Fibroblast of peridontal ligament (primary cell): ENCODE data around the gene PDE1C.

Source experiments
- DNase-seq: peaks from one replicate; pipeline ENCODE4 v3.0.0-alpha.2; 2010; ENCODE audit errors: extremely low read depth

PDE1C gene

GRCh38 chr7:32074787-32075585, 4.8 kb upstream of the PDE1C start:
- no peak for DNase-seq

- peak; percentile 19 for DNase-seq
Observed at GRCh38 chr7:32073533-32073932, 3.3 kb upstream of the PDE1C start.

DNA sequence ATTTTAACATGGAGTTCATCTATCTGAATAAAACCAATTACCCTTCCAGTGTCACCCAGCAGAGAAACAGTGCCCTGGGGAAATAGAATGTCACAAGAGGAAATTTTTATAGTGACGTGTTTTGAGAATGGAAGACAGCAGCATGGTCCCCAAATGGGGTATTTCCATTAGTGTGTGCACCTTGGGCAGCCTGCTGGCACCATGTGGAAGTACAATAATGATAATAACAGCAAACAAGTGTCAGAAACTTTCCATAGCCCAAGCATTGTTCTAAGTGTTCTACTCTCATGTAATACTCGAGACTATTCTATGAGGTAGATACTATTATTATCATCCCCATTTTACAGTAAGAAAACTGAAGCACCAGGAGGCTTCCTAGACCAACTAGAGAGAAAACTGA, 2.2 kb upstream of the PDE1C start:
- DNase-seq: no peak

DNA sequence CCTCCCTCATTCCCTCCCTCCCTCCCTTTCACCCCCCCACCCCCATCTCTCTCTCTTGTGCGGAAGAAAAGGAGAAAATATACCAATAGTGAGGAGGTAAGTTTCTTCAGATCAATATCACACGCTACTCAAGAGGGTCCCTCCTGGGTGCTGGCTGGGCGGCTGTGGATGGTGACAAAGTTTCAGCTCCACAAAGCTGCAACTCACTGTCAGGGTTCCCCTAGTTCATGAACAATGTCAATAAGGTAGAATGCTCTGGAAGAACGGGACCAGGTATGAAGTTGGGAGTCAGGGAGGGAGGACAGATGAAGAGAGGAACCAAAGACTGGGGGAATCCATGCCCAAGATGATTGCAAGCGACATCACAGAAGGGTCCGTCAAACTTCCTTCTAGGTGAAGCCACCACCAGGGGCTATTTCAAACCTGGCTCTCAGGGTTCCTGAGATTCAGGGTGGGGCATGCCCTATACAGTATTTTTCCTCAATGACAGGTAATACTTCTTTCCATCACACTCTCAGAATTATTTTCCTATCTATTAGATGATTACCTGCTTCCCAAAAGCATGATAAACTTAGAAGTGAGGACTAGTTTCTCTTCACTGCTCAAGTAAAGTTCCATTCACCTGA, 1.4 kb upstream of the PDE1C start:
- DNase-seq: no peak

DNA sequence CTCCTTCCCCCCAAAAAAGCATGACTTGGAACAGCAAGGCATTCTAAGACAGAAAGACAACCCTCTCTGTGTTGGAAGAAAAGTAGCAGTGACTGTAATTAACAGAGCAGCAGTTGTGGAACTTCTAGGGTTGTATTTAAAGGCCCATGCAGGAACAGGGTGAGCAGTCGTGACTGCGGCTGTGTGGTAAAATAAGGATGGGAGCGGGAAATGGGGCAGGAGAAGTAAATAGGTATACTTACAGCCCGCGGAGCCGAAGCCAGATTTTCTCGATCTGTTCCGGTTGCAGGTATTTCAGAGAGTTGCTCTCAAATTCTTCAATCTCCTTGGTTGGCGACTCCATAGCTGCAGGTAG, 179 bp downstream of the PDE1C start:
- no peak for DNase-seq

GRCh38 chr7:32069116-32069650, 1.0 kb downstream of the PDE1C start:
- DNase-seq: no peak

- DNase-seq: no peak
Observed at GRCh38 chr7:32068411-32069101, 1.7 kb downstream of the PDE1C start.

- DNase-seq: peak; percentile 26
Observed at GRCh38 chr7:32066441-32066840, 3.8 kb downstream of the PDE1C start.

- no peak for DNase-seq
Observed at GRCh38 chr7:32063614-32064013, 6.6 kb downstream of the PDE1C start.

GRCh38 chr7:32062150-32062549, 8.1 kb downstream of the PDE1C start:
- no peak for DNase-seq

DNA sequence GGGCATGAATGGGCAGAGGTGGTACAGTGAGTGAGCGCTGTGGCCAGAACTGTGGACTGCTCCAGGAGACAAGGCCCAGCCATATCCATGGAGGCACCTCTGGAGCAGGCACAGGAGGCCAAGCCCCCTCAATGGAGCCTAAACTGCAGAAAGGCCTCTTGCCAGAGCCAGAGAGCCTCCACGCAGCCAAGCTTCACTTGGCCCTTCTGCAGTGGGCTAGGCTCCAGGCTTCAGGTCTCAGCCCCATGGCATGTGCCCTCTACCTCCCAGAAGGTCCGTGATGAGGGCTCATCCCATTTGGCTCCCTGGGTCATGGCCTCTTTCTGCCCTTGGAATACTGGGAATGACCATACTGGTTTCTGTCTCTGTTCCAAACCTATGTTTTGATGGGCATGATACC, 8.9 kb downstream of the PDE1C start:
- DNase-seq: no peak

DNA sequence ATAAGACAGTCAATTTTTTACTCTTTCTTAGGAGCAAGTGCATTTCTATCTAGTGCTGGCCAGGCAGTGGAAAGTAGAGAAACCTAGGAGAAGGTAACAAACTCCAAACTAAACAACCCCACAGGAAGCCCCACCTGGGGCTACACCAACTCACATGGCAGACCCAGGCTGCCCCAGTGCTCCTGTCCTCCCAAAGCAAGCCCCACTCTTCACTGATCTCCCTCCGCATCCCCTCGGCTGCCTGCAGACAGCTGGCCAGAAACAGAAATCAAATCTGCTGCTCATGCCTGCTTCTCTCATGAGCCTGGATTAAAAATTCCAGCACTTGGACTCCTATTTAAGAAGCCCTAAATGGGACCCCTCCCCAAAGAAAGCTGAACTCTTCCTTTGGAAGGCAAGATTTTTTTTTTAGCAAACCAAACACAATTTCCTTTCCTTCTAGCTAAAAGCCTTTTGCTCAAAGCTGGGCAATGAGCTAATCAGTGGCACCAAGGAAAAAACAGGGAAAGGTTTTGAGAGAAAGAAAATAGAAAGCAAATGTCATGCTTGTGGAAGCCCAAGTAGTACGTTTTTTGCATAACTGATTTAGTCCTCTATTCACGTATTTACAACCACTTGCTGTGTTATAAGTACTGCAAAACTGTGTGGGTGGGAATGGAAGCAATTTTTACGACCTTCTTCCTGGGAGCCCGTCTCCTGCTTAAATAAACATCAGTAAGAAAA, 10.8 kb downstream of the PDE1C start:
- DNase-seq: peak; percentile 18

DNA sequence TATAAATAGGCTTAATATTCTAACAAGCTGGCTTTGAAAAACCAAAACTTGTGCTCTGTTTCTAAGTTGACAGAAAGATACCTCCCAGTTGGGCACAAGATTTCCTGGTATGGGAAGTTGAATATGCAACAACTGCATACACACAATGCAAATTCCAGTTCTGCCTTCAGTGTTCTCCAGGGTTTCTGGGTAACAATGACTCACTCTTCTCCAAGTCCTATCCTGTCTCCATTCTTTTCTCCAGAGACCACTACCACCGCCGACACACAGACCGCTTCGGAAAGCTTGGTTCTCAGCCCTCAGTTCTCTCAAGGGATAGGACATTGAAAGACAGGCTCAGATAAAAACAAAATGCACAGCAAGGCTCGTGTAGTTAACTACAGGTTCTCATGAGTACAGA, 12.2 kb downstream of the PDE1C start:
- peak; percentile 8 for DNase-seq

- no peak for DNase-seq
Observed at GRCh38 chr7:32056767-32057166, 13.4 kb downstream of the PDE1C start.

- DNase-seq: no peak
Observed at GRCh38 chr7:32053204-32053603, 17.0 kb downstream of the PDE1C start.

GRCh38 chr7:32051128-32051527, 19.1 kb downstream of the PDE1C start:
- DNase-seq: no peak

- DNase-seq: no peak
Observed at GRCh38 chr7:32049599-32049998, 20.6 kb downstream of the PDE1C start.

DNA sequence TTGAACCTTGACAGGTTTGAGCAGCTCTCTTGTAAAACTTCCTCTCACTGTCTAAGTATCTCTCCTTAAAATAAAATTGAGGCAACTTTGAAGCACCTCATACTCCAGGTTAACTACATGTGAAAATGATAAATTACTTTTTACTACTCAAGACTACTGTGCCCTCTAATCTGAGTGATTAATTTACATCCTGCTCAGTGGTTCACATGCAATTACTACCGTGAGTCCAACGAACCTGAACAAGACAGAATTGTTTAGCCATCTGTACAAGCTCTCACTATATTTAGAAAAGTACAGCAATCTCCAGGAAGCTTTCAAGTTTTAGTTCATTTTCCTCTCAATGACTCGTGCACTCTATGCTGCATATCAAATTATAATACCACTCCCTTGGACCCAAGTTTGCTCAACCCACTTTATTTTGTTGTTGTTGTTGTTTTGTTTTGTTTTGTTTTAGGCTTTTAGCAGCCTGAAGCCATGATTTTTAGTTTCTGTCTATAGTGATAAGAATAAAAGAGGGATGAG, 21.2 kb downstream of the PDE1C start:
- DNase-seq: no peak

- DNase-seq: no peak
Observed at GRCh38 chr7:32047801-32048200, 22.4 kb downstream of the PDE1C start.

GRCh38 chr7:32047075-32047474, 23.1 kb downstream of the PDE1C start:
- DNase-seq: no peak

DNA sequence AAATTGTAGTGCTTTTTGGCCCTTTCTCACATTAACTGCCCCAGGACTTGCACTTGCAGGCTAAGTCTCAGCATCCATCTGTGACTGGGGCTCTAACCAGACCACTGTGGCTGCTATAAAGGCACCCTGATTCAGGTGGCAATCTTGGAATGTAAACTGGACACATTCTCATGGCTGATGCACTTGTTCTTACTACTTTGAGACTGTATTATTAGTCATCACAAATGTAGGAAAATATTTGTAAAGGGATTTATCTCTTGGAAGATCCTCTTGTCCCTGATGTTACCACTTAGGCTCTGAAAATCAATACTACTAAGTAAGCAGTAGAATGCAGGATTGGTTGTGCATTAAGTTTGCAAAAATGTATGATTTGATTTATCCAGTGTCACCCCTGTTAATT, 25.0 kb downstream of the PDE1C start:
- no peak for DNase-seq

DNA sequence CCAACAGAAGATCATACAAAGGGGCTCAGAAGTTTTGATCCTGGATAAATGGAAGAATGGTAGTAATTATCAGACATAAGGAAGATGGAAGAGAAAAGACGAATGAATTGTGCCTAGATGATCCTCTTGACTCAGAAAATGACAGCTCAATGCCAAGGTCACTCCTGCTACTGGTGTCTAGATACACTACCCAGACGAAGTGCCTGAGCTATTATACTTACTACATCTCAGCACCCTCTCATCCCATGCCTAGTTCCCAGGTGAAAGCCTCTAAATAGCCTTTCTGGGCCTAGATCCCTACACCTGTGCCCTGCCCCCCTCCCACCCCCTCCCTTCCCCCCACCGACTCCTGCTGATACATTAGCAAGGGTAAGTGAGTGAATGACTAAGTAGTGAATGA, 25.5 kb downstream of the PDE1C start:
- DNase-seq: no peak
